GM12875 (cell line): ENCODE results near the gene AP2A2.

ENCODE experiments used
- H3K4me3 ChIP-seq: one replicate; pipeline ENCODE4 v1.5.1; 2011; ENCODE audit warnings: low read depth, low read length, control low read depth
- TF ChIP-seq, protein P1 (sequence below): IDR thresholded peaks from 2 replicates; pipeline ENCODE4 v1.5.1; 2011; ENCODE audit warnings: low read depth, mild to moderate bottlenecking, control low read depth, inconsistent platforms, low read length, moderate library complexity, borderline replicate concordance; ENCODE audit not compliant: insufficient read depth

Gene AP2A2

DNA sequence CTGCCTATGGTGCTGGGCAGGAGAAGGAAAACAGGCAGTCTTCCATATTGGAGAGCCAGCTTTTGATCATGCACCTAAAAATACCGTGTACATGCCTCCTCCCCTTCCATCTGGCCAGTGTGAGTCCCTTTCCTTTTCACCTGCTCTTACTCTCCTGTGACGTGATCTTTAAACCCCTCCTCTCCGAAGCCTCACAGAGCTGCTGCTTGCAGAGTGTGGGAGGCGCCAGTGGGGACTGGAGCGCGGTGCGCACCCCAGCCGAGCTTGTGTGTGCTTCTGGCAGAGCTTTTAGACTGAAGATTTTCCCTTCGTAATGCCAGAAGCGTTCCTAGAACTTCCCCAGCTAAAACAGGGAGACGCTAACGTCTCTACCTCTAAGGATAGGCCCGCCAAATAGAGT lies 81.1 kb downstream of the AP2A2 start:
- no peak overlapping the region for H3K4me3 ChIP-seq
- TF ChIP-seq, protein P1, sequence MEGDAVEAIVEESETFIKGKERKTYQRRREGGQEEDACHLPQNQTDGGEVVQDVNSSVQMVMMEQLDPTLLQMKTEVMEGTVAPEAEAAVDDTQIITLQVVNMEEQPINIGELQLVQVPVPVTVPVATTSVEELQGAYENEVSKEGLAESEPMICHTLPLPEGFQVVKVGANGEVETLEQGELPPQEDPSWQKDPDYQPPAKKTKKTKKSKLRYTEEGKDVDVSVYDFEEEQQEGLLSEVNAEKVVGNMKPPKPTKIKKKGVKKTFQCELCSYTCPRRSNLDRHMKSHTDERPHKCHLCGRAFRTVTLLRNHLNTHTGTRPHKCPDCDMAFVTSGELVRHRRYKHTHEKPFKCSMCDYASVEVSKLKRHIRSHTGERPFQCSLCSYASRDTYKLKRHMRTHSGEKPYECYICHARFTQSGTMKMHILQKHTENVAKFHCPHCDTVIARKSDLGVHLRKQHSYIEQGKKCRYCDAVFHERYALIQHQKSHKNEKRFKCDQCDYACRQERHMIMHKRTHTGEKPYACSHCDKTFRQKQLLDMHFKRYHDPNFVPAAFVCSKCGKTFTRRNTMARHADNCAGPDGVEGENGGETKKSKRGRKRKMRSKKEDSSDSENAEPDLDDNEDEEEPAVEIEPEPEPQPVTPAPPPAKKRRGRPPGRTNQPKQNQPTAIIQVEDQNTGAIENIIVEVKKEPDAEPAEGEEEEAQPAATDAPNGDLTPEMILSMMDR: no peak

GRCh38 chr11:1007279-1007678 lies 81.6 kb downstream of the AP2A2 start:
- H3K4me3 ChIP-seq: no peak overlapping the region
- TF ChIP-seq, protein P1: no peak

DNA sequence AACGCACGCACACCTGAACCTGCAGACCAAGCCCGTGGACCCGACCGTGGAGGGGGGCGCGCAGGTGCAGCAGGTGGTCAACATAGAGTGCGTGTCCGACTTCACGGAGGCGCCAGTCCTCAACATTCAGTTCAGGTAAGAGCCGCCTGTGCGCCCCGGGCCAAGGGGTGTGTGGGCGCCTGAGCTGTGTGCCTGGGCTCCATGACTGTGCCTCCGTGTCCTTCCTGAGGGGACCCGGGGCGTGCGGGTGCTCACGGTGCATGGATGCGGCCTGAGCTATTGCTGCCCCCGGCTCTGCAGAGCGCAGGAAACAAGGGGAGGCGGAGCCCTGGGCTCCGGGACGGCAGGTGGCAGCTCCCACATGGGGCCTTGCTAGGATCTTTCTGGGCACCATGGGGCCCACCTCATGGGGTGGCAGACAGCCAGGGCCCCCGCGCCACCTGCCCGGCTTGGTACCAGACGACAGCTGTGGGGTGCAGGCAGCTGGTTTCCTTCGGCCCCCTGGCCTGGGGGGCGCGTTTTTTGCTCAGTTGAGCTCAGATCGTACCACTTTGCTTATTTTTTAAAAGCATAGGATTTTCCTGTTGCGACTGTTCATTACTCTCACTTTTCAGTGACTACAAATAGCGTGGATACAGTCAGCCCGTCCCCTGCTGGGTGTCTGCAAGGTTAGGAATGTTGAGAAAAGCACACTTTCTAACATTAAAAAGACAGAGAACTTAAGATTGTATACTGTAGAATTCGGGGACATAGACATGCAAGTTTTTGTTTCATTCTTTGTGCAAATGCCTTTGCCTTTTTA lies 82.5 kb downstream of the AP2A2 start:
- TF ChIP-seq, protein P1: no peak
- no peak overlapping the region for H3K4me3 ChIP-seq

DNA sequence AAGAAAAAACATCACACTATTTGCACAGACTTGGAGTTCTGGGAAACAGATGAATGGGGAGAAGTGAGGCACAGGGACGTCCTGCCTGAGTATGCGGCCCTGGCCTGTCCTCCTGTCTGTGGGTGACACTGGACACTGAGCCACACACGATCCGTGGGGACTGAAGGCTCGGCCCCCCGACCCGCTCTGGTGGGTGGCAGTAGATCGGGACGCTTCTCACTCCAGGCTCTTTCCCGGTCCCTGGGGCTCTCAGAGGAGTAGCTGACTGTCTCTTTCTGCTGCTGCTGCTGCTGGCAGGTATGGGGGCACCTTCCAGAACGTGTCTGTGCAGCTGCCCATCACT lies 83.1 kb downstream of the AP2A2 start:
- H3K4me3 ChIP-seq: no peak overlapping the region
- TF ChIP-seq, protein P1: no peak

- TF ChIP-seq, protein P1: no peak
- H3K4me3 ChIP-seq: no peak overlapping the region
Observed at GRCh38 chr11:1009371-1009770, 83.7 kb downstream of the AP2A2 start.

- TF ChIP-seq, protein P1: no peak
- H3K4me3 ChIP-seq: no peak overlapping the region
Observed at GRCh38 chr11:1009991-1010390, 84.3 kb downstream of the AP2A2 start.
